ENCODE data around the gene ZNF774.

DNA sequence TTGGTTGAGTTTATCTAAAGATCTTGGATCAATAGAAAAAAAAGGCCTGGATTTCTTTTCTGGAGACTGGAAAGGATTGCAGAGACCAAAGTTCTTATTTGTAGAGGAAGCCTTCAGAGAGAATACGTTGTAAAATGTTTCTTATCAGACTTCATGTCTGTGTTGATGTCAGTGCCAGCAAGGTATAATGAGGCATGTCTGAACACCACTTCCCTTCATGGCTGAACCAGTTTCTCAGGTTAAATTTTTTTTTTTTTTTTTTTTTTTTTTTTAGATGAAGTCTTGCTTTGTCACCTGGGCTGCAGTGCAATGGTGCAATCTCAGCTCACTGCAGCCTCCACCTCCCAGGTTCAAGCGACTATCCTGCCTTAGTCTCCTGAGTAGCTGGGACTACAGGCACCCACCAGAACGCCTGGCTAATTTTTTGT lies 17.8 kb upstream of the ZNF774 start:
- TF ChIP-seq POLR2A (IDR thresholded peaks at IDR 0.05), result no peak
- TF ChIP-seq, protein P1, sequence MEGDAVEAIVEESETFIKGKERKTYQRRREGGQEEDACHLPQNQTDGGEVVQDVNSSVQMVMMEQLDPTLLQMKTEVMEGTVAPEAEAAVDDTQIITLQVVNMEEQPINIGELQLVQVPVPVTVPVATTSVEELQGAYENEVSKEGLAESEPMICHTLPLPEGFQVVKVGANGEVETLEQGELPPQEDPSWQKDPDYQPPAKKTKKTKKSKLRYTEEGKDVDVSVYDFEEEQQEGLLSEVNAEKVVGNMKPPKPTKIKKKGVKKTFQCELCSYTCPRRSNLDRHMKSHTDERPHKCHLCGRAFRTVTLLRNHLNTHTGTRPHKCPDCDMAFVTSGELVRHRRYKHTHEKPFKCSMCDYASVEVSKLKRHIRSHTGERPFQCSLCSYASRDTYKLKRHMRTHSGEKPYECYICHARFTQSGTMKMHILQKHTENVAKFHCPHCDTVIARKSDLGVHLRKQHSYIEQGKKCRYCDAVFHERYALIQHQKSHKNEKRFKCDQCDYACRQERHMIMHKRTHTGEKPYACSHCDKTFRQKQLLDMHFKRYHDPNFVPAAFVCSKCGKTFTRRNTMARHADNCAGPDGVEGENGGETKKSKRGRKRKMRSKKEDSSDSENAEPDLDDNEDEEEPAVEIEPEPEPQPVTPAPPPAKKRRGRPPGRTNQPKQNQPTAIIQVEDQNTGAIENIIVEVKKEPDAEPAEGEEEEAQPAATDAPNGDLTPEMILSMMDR (IDR thresholded peaks at IDR 0.05), result no peak

Data from uterus (tissue), 2 donors.